MCF 10A (cell line): ENCODE data around the gene BASP1. TPM values are rescaled to one million over a fixed set of nuclear protein-coding genes. Genes with fewer than 3 reads are reported as not detected.

Experiments used
- BruUV-seq: library from RNA; stranded (reverse); fragments of 400-500 nt; replicated peaks from 2 replicates; lab custom pipeline; 2021; lab: Mats Ljungman, UMichigan
- CTCF ChIA-PET: fragments of 300-600 bp; sonication (Branson Sonifier 250); formaldehyde crosslinking; extraction: SDS; loops from one replicate; lab custom pipeline; 2021; ENCODE audit warnings: antibody characterized with exemption, inconsistent platforms; lab: Yijun Ruan, JAX
- POLR2A ChIA-PET: fragments of 300-600, 350-650 bp; sonication (Branson Sonifier 250); formaldehyde crosslinking; extraction: SDS; loops from one replicate; lab custom pipeline; 2020; ENCODE audit warnings: antibody characterized with exemption, inconsistent platforms; lab: Yijun Ruan, JAX
- DNase-seq: peaks from one replicate; pipeline ENCODE4 v3.0.0-alpha.2; 2018; ENCODE audit not compliant: unreplicated experiment
- H3K27ac Mint-ChIP-seq: one replicate; pipeline ENCODE4 v1.8.0; 2022; ENCODE audit warnings: mild to moderate bottlenecking, low read depth, mixed read lengths; ENCODE audit not compliant: unreplicated experiment
- H3K27me3 Mint-ChIP-seq: one replicate; pipeline ENCODE4 v1.8.0; 2022; ENCODE audit warnings: mixed read lengths; ENCODE audit not compliant: insufficient read depth, unreplicated experiment
- H3K36me3 Mint-ChIP-seq: one replicate; pipeline ENCODE4 v1.8.0; 2022; ENCODE audit warnings: mild to moderate bottlenecking, moderate library complexity, mixed read lengths; ENCODE audit not compliant: insufficient read depth, unreplicated experiment
- H3K4me1 Mint-ChIP-seq: one replicate; pipeline ENCODE4 v1.8.0; 2022; ENCODE audit warnings: mixed read lengths; ENCODE audit not compliant: insufficient read depth, unreplicated experiment
- H3K4me3 Mint-ChIP-seq: one replicate; pipeline ENCODE4 v1.8.0; 2022; ENCODE audit warnings: mild to moderate bottlenecking, moderate library complexity, mixed read lengths; ENCODE audit not compliant: unreplicated experiment
- H3K9me3 Mint-ChIP-seq: one replicate; pipeline ENCODE4 v1.8.0; 2022; ENCODE audit warnings: mixed read lengths; ENCODE audit not compliant: unreplicated experiment
- intact Hi-C: fragments of 100-400 bp; cut with micrococcal nuclease; formaldehyde crosslinking; loops from 2 replicates; pipeline ENCODE4 v1.14.1; 2022
- total RNA-seq: library from RNA; stranded (reverse); gene quantifications from 2 replicates; pipeline ENCODE4 v1.2.3, GENCODE V29; 2022
- TF ChIP-seq, protein P1 (sequence below): fragments of 200-600 bp; IDR thresholded peaks from one replicate; pipeline ENCODE4 v1.8.0; 2022; ENCODE audit warnings: antibody characterized with exemption, mild to moderate bottlenecking; ENCODE audit not compliant: unreplicated experiment

The BASP1 gene
- total RNA-seq, 1 experiment from 2014 or later: 84.5 TPM

DNA sequence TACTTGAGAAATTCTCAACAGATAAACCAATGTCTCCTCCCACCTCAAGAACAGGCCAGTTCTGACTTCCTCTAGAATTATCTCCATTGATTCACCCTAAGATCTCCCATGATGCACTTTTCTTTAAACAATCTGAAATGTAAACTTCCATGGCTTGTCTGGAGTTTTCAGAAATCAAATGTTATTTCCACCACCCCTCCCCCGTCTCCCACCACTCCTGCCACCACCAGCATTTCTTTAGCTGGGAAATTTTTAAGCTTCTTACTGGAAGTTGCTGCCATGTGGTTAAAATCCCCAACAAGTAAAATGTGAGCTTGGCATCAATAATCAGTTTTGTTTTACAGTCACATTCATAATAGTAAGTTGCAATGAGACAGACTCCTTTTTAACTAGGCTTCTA is 32.8 kb upstream of the BASP1 start:
- no TSS peak for BruUV-seq
- TF ChIP-seq, protein P1, sequence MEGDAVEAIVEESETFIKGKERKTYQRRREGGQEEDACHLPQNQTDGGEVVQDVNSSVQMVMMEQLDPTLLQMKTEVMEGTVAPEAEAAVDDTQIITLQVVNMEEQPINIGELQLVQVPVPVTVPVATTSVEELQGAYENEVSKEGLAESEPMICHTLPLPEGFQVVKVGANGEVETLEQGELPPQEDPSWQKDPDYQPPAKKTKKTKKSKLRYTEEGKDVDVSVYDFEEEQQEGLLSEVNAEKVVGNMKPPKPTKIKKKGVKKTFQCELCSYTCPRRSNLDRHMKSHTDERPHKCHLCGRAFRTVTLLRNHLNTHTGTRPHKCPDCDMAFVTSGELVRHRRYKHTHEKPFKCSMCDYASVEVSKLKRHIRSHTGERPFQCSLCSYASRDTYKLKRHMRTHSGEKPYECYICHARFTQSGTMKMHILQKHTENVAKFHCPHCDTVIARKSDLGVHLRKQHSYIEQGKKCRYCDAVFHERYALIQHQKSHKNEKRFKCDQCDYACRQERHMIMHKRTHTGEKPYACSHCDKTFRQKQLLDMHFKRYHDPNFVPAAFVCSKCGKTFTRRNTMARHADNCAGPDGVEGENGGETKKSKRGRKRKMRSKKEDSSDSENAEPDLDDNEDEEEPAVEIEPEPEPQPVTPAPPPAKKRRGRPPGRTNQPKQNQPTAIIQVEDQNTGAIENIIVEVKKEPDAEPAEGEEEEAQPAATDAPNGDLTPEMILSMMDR: no peak
- POLR2A ChIA-PET: interaction anchor here (0.7 to 2.5 kb wide), 3 partner anchors 248 to 353 kb away, joined by 3 to 7 read pairs (median 4); partner anchors contain the start of gene MYO10
- intact Hi-C loops: loop anchor here (10.0 kb wide), 1 partner anchor 170 kb away; no protein-coding TSS in a partner anchor
- CTCF ChIA-PET: interaction anchor here (0.6 to 1.7 kb wide), 4 partner anchors 30 to 393 kb away, joined by 3 to 4 read pairs (median 4); no protein-coding TSS in a partner anchor
- Mint-ChIP-seq H3K36me3 (no peaks in the 10 kb centered on the region), H3K27me3 (no peaks in the 10 kb centered on the region), H3K4me1 (peaks cover 35% of the 10 kb centered on the region), H3K9me3 (no peaks in the 10 kb centered on the region), H3K27ac (no peak overlapping the region), H3K4me3 (no peak overlapping the region)
- no peak for DNase-seq

DNA sequence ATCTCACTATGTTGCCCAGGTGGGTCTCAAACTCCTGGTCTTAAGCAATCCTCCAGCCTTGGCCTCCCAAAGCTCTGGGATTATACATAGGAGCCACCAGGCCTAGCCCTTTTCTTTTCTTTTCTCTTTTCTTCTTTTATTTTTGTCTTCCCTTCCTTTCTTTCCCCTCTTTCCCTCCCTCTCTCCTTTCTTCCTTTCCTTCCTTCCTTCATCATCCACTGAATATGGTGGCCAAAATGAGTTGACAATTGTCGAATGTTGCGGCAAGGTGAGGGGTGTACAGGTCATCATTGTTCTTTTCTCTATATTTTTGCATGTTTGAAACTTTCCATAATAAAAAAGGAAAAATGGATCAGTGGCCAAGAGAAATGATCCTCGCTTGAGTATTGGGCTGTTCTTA is 32.1 kb upstream of the BASP1 start:
- no peak overlapping the region for H3K27ac Mint-ChIP-seq
- H3K27me3 Mint-ChIP-seq: no peaks in the 10 kb centered on the region
- TF ChIP-seq, protein P1: no peak
- no TSS peak for BruUV-seq
- H3K36me3 Mint-ChIP-seq: no peaks in the 10 kb centered on the region
- no peak for DNase-seq
- no peak overlapping the region for H3K4me3 Mint-ChIP-seq
- H3K4me1 Mint-ChIP-seq: peaks cover 37% of the 10 kb centered on the region
- CTCF ChIA-PET: interaction anchor here (0.6 to 1.7 kb wide), 6 partner anchors 31 to 635 kb away, joined by 3 to 6 read pairs (median 4); no protein-coding TSS in a partner anchor
- intact Hi-C loops: loop anchor here (5.0 to 10.0 kb wide), 2 partner anchors 53 to 171 kb away; no protein-coding TSS in a partner anchor
- POLR2A ChIA-PET: interaction anchor here (0.7 to 2.5 kb wide), 3 partner anchors 249 to 536 kb away, joined by 3 to 7 read pairs (median 4); partner anchors contain the start of gene MYO10
- no peaks in the 10 kb centered on the region for H3K9me3 Mint-ChIP-seq

DNA sequence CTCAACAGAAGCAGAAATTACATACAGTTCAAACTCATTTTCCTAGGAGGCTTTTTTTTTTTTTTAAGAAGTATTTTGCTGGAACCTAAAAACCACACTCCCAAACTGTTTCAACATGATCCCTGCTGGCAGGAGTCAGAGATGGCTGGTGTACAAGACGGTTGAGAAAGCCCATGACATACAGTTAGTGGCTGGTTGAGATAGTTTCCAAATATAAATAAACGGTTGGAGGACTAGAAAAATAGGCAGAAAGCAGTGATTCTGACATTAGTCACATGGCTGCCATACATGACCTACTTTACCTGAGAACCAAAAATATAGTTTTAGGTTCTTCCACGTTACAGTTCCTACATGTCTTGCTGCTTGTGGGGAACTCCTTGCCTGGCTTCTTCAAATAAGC is 31.7 kb upstream of the BASP1 start:
- H3K4me1 Mint-ChIP-seq: peaks cover 37% of the 10 kb centered on the region

DNA sequence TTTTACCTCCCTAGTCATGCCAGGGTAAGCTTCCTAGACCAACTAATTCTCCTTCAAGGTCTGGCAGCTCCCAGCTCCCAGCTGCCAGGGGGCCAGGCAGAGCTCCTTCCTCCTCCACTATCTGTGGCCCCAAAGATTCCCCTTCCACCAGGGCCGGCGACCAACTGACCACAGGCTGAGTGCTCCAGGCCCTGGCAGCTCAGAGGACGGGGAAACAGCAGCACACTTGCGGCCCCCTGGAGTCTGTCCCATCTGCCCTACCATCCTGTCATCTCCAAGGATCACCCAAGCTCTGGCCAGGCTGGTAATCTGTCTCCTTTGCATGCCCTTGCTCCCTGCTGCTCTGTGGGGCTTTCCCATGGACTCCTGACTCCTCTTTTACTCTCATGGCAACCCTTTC is 31.2 kb upstream of the BASP1 start:
- no TSS peak for BruUV-seq
- CTCF ChIA-PET: interaction anchor here (0.6 to 6.6 kb wide), 6 partner anchors 53 to 712 kb away, joined by 3 to 120 read pairs (median 4); no protein-coding TSS in a partner anchor
- Mint-ChIP-seq H3K27me3 (no peaks in the 10 kb centered on the region), H3K4me3 (no peak overlapping the region), H3K27ac (peak overlapping the region; percentile 50), H3K36me3 (no peaks in the 10 kb centered on the region), H3K4me1 (peaks cover 33% of the 10 kb centered on the region), H3K9me3 (no peaks in the 10 kb centered on the region)
- TF ChIP-seq, protein P1: no peak
- intact Hi-C loops: loop anchor here (5.0 to 10.0 kb wide), 2 partner anchors 54 to 171 kb away; no protein-coding TSS in a partner anchor
- POLR2A ChIA-PET: no interaction called here
- DNase-seq: no peak

More for the DNA sequence above, 31.7 kb upstream of the BASP1 start:
- Mint-ChIP-seq H3K27ac (peak overlapping the region; percentile 50), H3K4me3 (no peak overlapping the region), H3K9me3 (no peaks in the 10 kb centered on the region), H3K27me3 (no peaks in the 10 kb centered on the region), H3K36me3 (no peaks in the 10 kb centered on the region)
- CTCF ChIA-PET: interaction anchor here (0.6 to 6.6 kb wide), 7 partner anchors 53 to 711 kb away, joined by 3 to 120 read pairs (median 4); no protein-coding TSS in a partner anchor
- intact Hi-C loops: loop anchor here (5.0 to 10.0 kb wide), 2 partner anchors 53 to 171 kb away; no protein-coding TSS in a partner anchor
- POLR2A ChIA-PET: no interaction called here
- TF ChIP-seq, protein P1: no peak
- peak; percentile 83 for DNase-seq
- no TSS peak for BruUV-seq
